Measurements from ENCODE around the gene NPTX2. TPM values are rescaled to one million over a fixed set of nuclear protein-coding genes. Genes with fewer than 3 reads are reported as not detected.

NPTX2 gene
- total RNA-seq, 1 experiment from 2014 or later, result 138 TPM

DNA sequence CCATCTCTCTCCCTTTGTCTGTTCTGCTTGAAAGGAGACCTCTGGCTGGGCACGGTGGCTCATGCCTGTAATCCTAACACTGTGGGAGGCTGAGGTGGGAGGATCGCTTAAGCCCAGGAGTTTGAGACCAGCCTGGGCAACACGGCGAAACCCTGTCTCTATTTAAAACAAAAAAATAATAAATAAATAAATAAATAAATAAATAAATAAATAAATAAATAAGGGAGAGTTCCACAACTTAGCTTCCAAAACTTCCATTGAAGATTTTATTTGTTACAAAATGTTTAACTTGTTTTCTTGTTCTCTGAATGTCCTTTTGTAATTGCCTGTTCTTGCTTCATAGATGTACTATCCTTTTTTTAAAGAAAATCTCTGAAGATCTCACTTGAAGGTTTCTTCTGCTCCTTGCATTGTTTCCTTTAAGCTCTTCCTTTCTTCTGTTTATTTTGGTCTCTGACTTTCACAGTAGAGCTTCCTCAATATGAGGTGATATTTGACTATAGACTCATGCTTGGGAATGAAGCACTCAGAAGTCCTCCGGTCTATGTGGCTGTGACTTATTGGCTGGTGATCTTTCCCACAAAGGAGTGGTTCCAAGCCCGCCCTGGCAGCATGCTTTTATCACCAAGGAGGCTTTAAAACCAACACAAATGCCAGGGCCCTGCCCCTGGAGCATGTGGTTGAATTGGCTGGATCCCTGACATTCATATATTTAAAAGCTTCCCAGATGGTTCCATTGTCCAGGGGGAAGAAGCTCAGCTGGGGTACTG, 18.1 kb upstream of the NPTX2 start:
- H3K27ac ChIP-seq, result no peak overlapping the region
- H3K4me3 ChIP-seq, result no peak overlapping the region
- no peaks in the 10 kb centered on the region for H3K4me1 ChIP-seq (replicated peaks)
- DNase-seq (ENCODE audit: low read depth in 1 of 2, low spot score in 2 of 2), result no peak
- H3K9me3 ChIP-seq (replicated peaks), result no peaks in the 10 kb centered on the region
- H3K36me3 ChIP-seq, result no peaks in the 10 kb centered on the region
- H3K27me3 ChIP-seq (replicated peaks), result peaks cover 21% of the 10 kb centered on the region

DNA sequence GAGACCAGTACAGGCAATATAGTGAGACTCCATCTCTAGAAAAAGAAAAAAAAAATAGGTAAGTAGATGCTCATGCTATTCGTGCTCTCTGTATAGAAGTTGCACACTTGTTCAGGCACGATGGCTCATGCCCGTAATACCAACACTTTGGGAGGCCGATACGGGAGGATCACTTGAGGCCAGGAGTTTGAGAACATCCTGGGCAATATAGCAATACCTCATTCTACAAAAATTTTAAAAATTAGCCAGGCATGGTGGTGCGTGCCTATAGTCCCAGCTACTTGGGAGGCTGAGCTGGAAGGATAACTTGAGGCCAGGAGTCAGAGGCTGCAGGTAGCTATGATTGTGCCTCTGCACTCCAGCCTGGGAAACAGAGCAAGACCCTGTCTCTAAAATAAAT, 17.2 kb upstream of the NPTX2 start:
- Histone ChIP-seq H3K4me1 (replicated peaks) (no peaks in the 10 kb centered on the region), H3K9me3 (replicated peaks) (no peaks in the 10 kb centered on the region), H3K36me3 (no peaks in the 10 kb centered on the region), H3K27me3 (replicated peaks) (peaks cover 21% of the 10 kb centered on the region), H3K4me3 (no peak overlapping the region), H3K27ac (no peak overlapping the region)
- no peak for DNase-seq (ENCODE audit: low read depth in 1 of 2, low spot score in 2 of 2)

DNA sequence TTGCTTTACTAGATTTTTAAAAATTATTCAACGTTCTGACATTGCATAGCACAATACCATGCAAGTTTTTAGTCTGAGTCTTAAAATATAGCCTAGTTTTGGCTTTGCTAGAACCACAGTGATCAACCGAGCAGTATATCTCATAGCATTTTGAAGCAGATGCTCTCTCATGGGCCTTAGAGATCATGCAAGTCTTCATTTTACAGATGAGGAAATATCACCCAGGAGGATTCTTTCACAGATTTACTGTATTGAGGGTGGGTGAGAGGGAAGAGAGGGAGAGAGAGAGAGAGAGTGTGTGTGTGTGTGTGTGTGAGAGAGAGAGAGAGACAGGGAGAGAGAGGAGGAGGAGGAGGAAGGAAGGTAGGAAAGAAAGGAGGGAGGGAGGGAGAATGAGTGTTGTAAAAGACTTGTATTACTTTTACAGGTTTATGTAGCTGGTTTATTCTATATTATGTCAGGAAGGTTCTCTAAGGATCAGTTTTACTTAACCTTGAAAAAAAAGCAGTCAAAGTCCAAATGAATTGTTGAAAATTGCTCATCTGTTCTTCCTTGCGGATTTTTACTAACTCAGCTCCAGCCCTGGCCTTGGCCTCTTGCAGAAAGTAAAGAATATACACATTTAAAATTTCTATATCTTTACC, 14.2 kb upstream of the NPTX2 start:
- Histone ChIP-seq H3K4me3 (no peak overlapping the region), H3K27me3 (replicated peaks) (peaks cover 26% of the 10 kb centered on the region), H3K9me3 (replicated peaks) (no peaks in the 10 kb centered on the region), H3K27ac (no peak overlapping the region), H3K4me1 (replicated peaks) (no peaks in the 10 kb centered on the region), H3K36me3 (no peaks in the 10 kb centered on the region)
- no peak for DNase-seq (ENCODE audit: low read depth in 1 of 2, low spot score in 2 of 2)

DNA sequence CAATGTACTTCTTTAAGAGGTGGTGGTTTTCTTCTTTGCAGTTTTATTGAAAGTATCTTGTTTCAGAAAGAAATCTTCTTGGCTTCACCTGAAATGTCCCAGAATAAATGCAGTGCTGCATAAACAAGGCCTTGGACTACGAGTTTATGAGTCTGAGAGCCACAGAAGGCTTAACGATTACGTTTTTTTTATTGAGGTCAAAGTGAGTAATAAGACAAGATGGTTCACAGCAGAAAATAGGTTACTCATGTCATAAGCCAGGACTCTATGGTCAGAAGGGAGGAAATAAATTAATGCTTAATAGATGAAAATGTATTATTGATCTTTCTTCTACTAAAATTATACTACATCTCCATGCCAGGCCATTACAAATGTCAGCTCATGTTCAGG, 13.7 kb upstream of the NPTX2 start:
- Histone ChIP-seq H3K9me3 (replicated peaks) (no peaks in the 10 kb centered on the region), H3K36me3 (no peaks in the 10 kb centered on the region), H3K4me3 (no peak overlapping the region), H3K27me3 (replicated peaks) (peaks cover 23% of the 10 kb centered on the region), H3K27ac (no peak overlapping the region), H3K4me1 (replicated peaks) (no peaks in the 10 kb centered on the region)
- no peak for DNase-seq (ENCODE audit: low read depth in 1 of 2, low spot score in 2 of 2)

DNA sequence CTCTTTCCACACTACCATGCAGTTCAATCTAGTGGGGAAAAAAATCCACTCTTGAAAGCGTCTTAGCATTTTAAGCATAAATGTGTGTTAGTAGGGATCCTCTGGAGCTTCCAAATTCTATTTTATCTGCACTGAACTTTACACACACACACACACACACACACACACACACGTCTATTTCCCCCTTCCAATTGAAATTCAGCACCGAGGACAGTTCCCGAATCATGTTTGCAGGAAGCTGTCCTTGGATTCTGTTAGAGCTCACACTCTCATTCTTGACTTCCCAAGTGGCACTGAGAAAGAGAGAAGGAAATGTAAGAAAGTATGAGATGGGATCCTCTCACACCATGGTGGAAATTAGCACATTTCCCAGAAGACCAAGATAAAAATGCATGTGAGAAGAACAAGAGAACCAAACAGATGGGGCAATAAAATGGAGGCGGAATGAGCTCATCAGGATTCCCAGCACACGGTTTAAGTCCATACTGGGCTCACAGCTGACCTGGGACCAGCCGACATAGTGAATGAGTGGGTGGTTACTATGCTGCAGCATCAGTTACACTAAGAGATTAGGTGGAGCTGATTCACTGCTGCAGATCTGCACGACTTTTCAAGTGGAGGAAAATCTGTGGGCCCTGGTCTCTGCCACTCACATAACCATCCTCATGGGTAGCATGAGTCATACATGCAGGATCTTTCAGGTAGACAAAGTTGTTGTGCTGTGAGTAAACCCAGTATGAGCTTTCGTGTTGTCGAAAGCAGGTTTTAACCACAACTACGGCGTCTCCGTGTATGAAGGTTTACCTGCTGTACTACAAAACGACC, 3.3 kb upstream of the NPTX2 start:
- Histone ChIP-seq H3K9me3 (replicated peaks) (peaks cover 14% of the 10 kb centered on the region), H3K36me3 (peaks cover 5% of the 10 kb centered on the region; the same call in 1 of the 2 replicates), H3K4me3 (no peak overlapping the region), H3K27me3 (replicated peaks) (peaks cover 43% of the 10 kb centered on the region), H3K4me1 (replicated peaks) (peaks cover 23% of the 10 kb centered on the region), H3K27ac (no peak overlapping the region)
- DNase-seq (ENCODE audit: low read depth in 1 of 2, low spot score in 2 of 2), result peak in 1 of 2 experiments; percentile 36

DNA sequence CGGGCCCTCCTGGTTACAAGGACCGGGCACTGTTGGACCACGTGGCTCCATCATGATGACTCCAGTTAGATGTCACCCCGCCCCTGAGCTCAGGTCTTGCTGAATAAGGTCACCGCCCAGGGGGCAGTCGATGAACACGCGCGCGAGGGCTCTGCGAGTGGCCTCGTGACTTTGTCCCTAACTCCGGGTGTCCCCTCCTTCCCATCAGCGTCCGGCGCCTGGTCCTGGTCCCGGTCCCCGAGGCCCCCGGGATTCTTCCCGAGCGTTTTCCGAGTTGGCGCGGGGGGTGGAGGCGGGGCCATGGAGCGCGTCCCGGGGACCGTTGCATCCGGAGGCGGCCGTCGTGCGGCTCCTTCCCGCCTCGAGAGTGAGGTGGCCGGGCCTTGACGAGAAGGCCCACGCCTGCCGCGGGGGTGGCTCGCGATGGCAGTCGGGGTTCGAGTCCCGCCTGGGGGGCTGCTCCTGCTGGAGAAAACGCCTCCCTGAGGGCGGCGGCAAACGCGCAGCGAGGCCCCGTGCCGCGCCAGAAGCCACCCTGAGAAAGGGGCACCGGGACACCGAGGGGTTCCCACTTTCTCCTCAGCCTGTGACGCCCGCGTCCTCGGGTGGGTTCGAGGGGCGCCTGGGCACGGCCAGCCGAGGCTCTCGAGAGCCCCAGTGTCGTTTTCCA, 569 bp upstream of the NPTX2 start:
- Histone ChIP-seq H3K4me3 (peak overlapping the region; percentile 76), H3K4me1 (replicated peaks) (peaks cover 39% of the 10 kb centered on the region), H3K9me3 (replicated peaks) (peaks cover 10% of the 10 kb centered on the region), H3K36me3 (peaks cover 22% of the 10 kb centered on the region), H3K27me3 (replicated peaks) (peaks cover 30% of the 10 kb centered on the region), H3K27ac (no peak overlapping the region)
- DNase-seq (ENCODE audit: low read depth in 1 of 2, low spot score in 2 of 2), result peak in 1 of 2 experiments; percentile 33

DNA sequence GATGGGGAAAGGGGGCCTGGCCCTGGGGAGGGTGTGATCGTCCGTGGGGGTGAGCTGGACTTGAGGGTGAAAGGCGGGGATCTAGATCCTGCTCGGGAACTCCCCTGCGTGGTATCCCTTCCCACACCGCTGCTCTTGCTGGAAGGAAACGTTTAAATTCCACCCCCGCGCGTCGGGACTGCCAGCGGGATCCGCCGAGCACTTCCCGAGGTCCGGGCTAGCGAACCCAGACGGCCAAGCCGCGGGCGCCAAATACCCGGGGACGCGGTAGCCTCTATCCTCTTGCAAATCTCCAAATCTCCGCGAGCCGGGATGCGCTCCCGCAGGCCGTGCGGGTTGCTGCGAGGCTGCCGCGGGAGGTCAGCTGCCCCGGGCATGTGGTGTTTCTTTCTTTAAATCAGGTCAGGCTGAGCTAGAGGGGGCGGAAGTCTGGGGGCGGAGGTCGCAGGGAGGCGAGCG, 904 bp downstream of the NPTX2 start:
- H3K27ac ChIP-seq, result no peak overlapping the region
- H3K4me3 ChIP-seq, result peak overlapping the region; percentile 76
- H3K27me3 ChIP-seq (replicated peaks), result peaks cover 30% of the 10 kb centered on the region
- peaks cover 10% of the 10 kb centered on the region for H3K9me3 ChIP-seq (replicated peaks)
- peak in 1 of 2 experiments; percentile 21 for DNase-seq (ENCODE audit: low read depth in 1 of 2, low spot score in 2 of 2)
- peaks cover 39% of the 10 kb centered on the region for H3K4me1 ChIP-seq (replicated peaks)
- H3K36me3 ChIP-seq, result peaks cover 34% of the 10 kb centered on the region

DNA sequence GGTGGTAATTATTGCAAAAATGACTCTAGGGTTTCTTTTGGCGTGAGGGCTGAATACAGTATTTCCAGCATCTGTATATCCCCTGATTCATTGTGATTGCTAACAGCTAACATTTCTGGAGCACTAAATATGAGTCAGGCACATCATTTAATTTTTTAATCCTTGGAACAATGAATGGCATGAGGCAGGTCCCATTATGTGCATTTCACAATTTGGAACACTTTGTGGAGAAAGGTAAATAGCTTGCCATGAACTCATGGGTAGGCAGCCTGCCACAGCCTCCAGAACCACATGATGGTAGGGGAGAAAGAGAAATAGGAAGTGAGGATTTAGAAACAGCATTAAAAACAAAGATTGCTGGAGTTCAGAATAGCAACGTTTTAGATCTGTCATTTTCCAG, 1.7 kb downstream of the NPTX2 start:
- peaks cover 26% of the 10 kb centered on the region for H3K27me3 ChIP-seq (replicated peaks)
- H3K4me1 ChIP-seq (replicated peaks), result peaks cover 39% of the 10 kb centered on the region
- peaks cover 42% of the 10 kb centered on the region for H3K36me3 ChIP-seq
- peak in 1 of 2 experiments; percentile 20 for DNase-seq (ENCODE audit: low read depth in 1 of 2, low spot score in 2 of 2)
- H3K27ac ChIP-seq, result no peak overlapping the region
- H3K4me3 ChIP-seq, result peak overlapping the region; percentile 76
- H3K9me3 ChIP-seq (replicated peaks), result peaks cover 8% of the 10 kb centered on the region

DNA sequence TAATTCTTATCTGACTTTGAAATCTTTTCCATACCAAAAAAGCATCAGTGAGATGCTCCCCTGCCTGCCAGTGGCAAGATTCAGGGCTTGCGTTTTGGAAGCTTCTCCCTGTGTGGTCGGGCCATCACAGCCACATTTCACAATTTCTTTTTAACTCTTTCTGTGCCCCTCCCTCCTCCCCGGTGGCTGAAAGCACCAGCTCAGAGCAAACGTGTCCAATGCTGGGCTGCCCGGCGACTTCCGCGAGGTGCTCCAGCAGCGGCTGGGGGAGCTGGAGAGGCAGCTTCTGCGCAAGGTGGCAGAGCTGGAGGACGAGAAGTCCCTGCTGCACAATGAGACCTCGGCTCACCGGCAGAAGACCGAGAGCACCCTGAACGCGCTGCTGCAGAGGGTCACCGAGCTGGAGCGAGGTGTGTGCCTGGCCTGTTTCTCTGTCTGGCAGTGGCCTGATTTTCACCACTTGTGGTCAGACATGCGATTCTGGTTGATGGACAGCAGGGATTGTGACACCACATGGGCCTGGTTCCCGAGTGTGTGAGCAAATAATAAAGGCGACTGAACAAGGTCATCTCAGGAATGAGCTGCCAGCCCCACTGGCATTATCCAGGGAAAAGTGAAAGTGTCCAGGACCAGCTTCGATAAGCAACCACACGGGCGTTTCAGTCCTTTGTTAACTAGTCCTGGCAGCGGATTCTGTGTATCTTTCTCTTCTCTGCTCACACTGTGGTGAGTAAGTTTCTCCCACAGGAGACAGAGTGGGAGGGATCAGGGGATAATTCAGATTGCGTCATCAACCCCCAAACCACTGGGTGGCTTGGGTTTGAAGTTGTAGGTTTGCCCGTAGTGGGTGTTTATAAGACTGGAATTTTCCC, 2.6 kb downstream of the NPTX2 start:
- peaks cover 8% of the 10 kb centered on the region for H3K9me3 ChIP-seq (replicated peaks)
- peak overlapping the region; percentile 76 for H3K4me3 ChIP-seq
- peak; percentile 69 to 82 for DNase-seq (ENCODE audit: low read depth in 1 of 2, low spot score in 2 of 2)
- no peak overlapping the region for H3K27ac ChIP-seq
- peaks cover 25% of the 10 kb centered on the region for H3K27me3 ChIP-seq (replicated peaks)
- H3K36me3 ChIP-seq, result peaks cover 49% of the 10 kb centered on the region
- H3K4me1 ChIP-seq (replicated peaks), result peaks cover 39% of the 10 kb centered on the region

DNA sequence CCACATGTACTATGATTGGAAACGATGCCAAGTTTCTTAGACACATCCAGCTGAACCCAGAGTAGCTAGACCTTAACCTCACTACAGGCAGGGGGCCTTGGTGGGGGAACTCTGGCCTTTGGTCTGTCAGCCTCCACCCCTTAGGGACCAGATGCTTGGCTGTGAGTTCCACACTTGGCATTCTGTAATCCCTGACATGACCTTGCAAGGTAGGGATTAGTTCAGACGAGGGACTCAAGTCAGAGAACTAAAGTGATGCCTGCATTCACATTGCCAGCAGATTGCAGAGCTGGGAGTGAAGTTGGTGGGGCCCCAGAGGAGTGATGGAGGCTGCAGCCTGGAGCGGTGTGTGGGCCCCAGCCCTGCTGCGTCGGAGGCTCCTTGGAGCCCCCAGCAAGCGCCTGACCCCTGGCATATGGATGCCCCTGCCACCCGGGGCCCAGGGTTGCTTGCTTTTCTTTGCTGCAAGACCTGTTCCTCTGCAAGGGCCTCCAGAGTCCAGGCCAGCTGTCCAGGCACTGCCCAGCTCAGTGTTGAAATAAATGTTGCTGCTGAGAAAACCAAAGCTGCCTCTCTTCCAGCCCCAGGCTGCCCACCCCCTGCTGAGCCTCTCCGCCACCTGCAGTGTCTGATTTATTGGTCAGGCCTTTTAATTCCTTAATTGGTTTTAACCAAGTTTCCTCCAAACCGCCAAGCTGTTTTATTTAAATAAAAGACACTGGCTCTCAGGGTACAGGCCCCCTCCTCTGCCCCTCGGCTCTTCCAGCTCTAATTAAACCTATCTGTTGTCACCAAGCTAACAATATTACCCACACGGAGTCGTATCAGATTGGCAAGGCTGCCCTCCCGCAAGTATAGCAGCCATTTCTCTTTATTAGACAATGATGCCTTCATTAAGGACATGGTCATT, 4.7 kb downstream of the NPTX2 start:
- Histone ChIP-seq H3K4me3 (no peak overlapping the region), H3K4me1 (replicated peaks) (peaks cover 33% of the 10 kb centered on the region), H3K27ac (no peak overlapping the region), H3K36me3 (peaks cover 67% of the 10 kb centered on the region), H3K27me3 (replicated peaks) (peaks cover 8% of the 10 kb centered on the region), H3K9me3 (replicated peaks) (peaks cover 6% of the 10 kb centered on the region)
- no peak for DNase-seq (ENCODE audit: low read depth in 1 of 2, low spot score in 2 of 2)

DNA sequence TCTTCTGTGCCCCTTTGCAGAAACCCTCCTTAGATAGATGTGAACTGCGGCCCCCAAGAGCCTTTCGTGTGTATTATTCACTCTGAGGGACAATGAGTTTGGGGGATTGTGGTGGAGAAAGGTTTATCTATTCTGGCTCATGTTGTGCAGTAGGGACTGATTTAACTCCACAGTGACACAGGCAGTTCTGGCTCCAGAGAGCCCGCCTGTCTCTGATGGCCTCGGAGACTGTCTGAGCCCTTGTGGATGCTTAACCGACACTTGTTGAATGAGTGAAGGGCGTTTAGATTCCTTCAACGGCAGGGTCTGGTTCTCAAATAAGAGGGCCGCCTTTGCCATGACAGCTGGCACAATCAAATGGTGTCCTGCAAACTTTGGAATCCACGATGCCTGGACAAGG, 5.8 kb downstream of the NPTX2 start:
- Histone ChIP-seq H3K27ac (no peak overlapping the region), H3K4me1 (replicated peaks) (peaks cover 22% of the 10 kb centered on the region)

DNA sequence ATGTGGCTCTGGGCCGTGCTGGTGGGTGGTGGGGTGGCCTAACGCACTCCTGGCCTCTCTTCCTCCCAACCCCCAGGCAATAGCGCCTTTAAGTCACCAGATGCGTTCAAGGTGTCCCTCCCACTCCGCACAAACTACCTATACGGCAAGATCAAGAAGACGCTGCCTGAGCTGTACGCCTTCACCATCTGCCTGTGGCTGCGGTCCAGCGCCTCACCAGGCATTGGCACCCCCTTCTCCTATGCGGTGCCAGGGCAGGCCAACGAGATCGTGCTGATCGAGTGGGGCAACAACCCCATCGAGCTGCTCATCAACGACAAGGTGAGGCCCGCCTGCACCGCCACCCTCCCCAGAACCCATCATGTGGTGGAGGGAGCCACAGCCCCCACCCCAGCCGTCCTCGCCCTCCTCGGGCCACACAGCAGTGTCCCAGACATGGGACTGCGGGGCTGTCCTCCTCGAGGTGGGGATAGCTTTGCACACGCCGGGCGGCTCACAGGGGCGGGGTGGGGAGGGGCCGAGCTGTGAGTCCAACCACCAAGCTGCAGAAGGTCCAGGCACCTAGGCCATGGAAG, 7.8 kb downstream of the NPTX2 start:
- no peak overlapping the region for H3K27ac ChIP-seq
- peaks cover 14% of the 10 kb centered on the region for H3K4me1 ChIP-seq (replicated peaks)
- H3K9me3 ChIP-seq (replicated peaks), result no peaks in the 10 kb centered on the region
- H3K36me3 ChIP-seq, result peaks cover 73% of the 10 kb centered on the region
- no peak for DNase-seq (ENCODE audit: low read depth in 1 of 2, low spot score in 2 of 2)
- H3K27me3 ChIP-seq (replicated peaks), result no peaks in the 10 kb centered on the region
- H3K4me3 ChIP-seq, result no peak overlapping the region

More for the DNA sequence above, 5.8 kb downstream of the NPTX2 start:
- Histone ChIP-seq H3K27me3 (replicated peaks) (peaks cover 2% of the 10 kb centered on the region), H3K36me3 (peaks cover 72% of the 10 kb centered on the region), H3K4me3 (no peak overlapping the region), H3K9me3 (replicated peaks) (no peaks in the 10 kb centered on the region)
- no peak for DNase-seq (ENCODE audit: low read depth in 1 of 2, low spot score in 2 of 2)
